HEK293 (cell line): Measurements from ENCODE around the gene CCDC170.
"Not testable (repeated sequence)": the region's sequence is repeated elsewhere in the genome, so short reads cannot be mapped to it uniquely, and the experiment has no call there.

Experiments
- REST ChIP-seq: fragments of 450-650 bp; formaldehyde crosslinking; IDR thresholded peaks from 2 replicates; pipeline ENCODE4 v1.5.1; 2016; ENCODE audit warnings: missing biosample characterization, missing genetic modification characterization
- SP2 ChIP-seq: fragments of 450-650 bp; formaldehyde crosslinking; IDR thresholded peaks from 2 replicates; pipeline ENCODE4 v1.5.1; 2016; ENCODE audit warnings: missing biosample characterization, missing genetic modification characterization
- ZBTB1 ChIP-seq: fragments of 450-650 bp; formaldehyde crosslinking; IDR thresholded peaks from 2 replicates; pipeline ENCODE4 v1.5.1; 2016; ENCODE audit warnings: missing biosample characterization, missing genetic modification characterization
- ZBTB21 ChIP-seq: fragments of 450-650 bp; formaldehyde crosslinking; IDR thresholded peaks from 2 replicates; pipeline ENCODE4 v1.5.1; 2017; ENCODE audit warnings: missing biosample characterization, missing genetic modification characterization
- ZBTB49 ChIP-seq: fragments of 450-650 bp; formaldehyde crosslinking; IDR thresholded peaks from 2 replicates; pipeline ENCODE4 v1.5.1; 2016; ENCODE audit warnings: missing biosample characterization, missing genetic modification characterization, low read depth
- ZNF132 ChIP-seq: fragments of 450-650 bp; formaldehyde crosslinking; IDR thresholded peaks from 2 replicates; pipeline ENCODE4 v1.5.1; 2017; ENCODE audit warnings: missing biosample characterization, missing genetic modification characterization, borderline replicate concordance
- ZNF174 ChIP-seq: fragments of 450-650 bp; formaldehyde crosslinking; IDR thresholded peaks from 2 replicates; pipeline ENCODE4 v1.5.0; 2017; ENCODE audit warnings: missing biosample characterization, mild to moderate bottlenecking, missing genetic modification characterization
- ZNF214 ChIP-seq: fragments of 450-650 bp; formaldehyde crosslinking; IDR thresholded peaks from 2 replicates; pipeline ENCODE4 v1.5.1; 2017; ENCODE audit warnings: missing biosample characterization, mild to moderate bottlenecking, missing genetic modification characterization, borderline replicate concordance
- ZNF292 ChIP-seq: fragments of 450-650 bp; formaldehyde crosslinking; IDR thresholded peaks from 2 replicates; pipeline ENCODE4 v1.5.1; 2016; ENCODE audit warnings: low read depth, missing biosample characterization, missing genetic modification characterization, borderline replicate concordance
- ZNF350 ChIP-seq: fragments of 450-650 bp; formaldehyde crosslinking; IDR thresholded peaks from 2 replicates; pipeline ENCODE4 v1.5.0; 2017; ENCODE audit warnings: missing biosample characterization, mild to moderate bottlenecking, missing genetic modification characterization
- ZNF416 ChIP-seq: fragments of 450-650 bp; formaldehyde crosslinking; IDR thresholded peaks from 2 replicates; pipeline ENCODE4 v1.5.1; 2016; ENCODE audit warnings: missing biosample characterization, missing genetic modification characterization
- ZNF561 ChIP-seq: fragments of 450-650 bp; IDR thresholded peaks from 2 replicates; pipeline ENCODE4 v1.5.1; 2018; ENCODE audit warnings: missing biosample characterization, missing genetic modification characterization, borderline replicate concordance
- ZNF623 ChIP-seq: fragments of 450-650 bp; formaldehyde crosslinking; IDR thresholded peaks from 2 replicates; pipeline ENCODE4 v1.5.1; 2016; ENCODE audit warnings: missing biosample characterization, missing genetic modification characterization
- TF ChIP-seq, protein P1 (sequence below): fragments of 450-650 bp; formaldehyde crosslinking; IDR thresholded peaks from 2 replicates; pipeline ENCODE4 v1.5.1; 2016; ENCODE audit warnings: missing biosample characterization, missing genetic modification characterization

- TF ChIP-seq ZBTB49 (tag by site-specific recombination); ZNF292; REST; ZNF561 (tag by site-specific recombination); ZNF174 (tag by site-specific recombination); ZNF416 (tag by site-specific recombination); ZNF132 (tag by site-specific recombination); SP2 (tag by site-specific recombination); ZNF214 (tag by site-specific recombination); ZNF350 (tag by site-specific recombination); ZBTB1 (tag by site-specific recombination); ZBTB21 (tag by site-specific recombination); ZNF623: not testable (repeated sequence)
- TF ChIP-seq, protein P1, sequence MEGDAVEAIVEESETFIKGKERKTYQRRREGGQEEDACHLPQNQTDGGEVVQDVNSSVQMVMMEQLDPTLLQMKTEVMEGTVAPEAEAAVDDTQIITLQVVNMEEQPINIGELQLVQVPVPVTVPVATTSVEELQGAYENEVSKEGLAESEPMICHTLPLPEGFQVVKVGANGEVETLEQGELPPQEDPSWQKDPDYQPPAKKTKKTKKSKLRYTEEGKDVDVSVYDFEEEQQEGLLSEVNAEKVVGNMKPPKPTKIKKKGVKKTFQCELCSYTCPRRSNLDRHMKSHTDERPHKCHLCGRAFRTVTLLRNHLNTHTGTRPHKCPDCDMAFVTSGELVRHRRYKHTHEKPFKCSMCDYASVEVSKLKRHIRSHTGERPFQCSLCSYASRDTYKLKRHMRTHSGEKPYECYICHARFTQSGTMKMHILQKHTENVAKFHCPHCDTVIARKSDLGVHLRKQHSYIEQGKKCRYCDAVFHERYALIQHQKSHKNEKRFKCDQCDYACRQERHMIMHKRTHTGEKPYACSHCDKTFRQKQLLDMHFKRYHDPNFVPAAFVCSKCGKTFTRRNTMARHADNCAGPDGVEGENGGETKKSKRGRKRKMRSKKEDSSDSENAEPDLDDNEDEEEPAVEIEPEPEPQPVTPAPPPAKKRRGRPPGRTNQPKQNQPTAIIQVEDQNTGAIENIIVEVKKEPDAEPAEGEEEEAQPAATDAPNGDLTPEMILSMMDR = not testable (repeated sequence)
Observed at GRCh38 chr6:151450928-151451327, 42.9 kb upstream of the CCDC170 start.
